A673 (cell line): ENCODE data around the gene KMT5C.

Experiments
- CTCF ChIP-seq: fragments of 300-800, 200-600 bp; sonication (generic); conservative IDR thresholded peaks from 2 replicates; pipeline ENCODE4 v1.5.1; 2017; ENCODE audit warnings: low read depth, mild to moderate bottlenecking, antibody characterized with exemption, low read length, moderate library complexity, mixed read lengths
- EZH2 ChIP-seq: fragments of 200-600 bp; sonication (generic); IDR thresholded peaks from 2 replicates; pipeline ENCODE4 v1.6.1; 2017; ENCODE audit warnings: borderline replicate concordance, low read depth, mild to moderate bottlenecking, mixed read lengths, antibody characterized with exemption, low read length; ENCODE audit not compliant: poor library complexity, severe bottlenecking

- TF ChIP-seq EZH2 (no peak), CTCF (no peak)
Measured at GRCh38 chr19:55385724-55386492, 46.2 kb downstream of the KMT5C start, which contains the start of gene RPL28.
